Activated CD4-positive, CD25-positive, alpha-beta regulatory T cell treated with anti-CD3 and anti-CD28 coated beads, Interleukin-2, amount 50 U/mL, for 72 hours (primary cell): ENCODE measurements around the gene DEFB114.
"Not testable (repeated sequence)": the region's sequence is repeated elsewhere in the genome, so short reads cannot be mapped to it uniquely, and the experiment has no call there.

Experiments used
- DNase-seq: peaks from one replicate; pipeline ENCODE4 v3.0.0; 2021

The DEFB114 gene

GRCh38 chr6:49964064-49964463 is at the start of gene DEFB114:
DEFB114 (minus strand) TSS chr6:49964164; CDS start chr6:49964105, 59 bp downstream.
- DNase-seq: no peak

- DNase-seq: no peak
Observed at GRCh38 chr6:50007819-50008218, 43.9 kb upstream of the DEFB114 start.

- no peak for DNase-seq
Observed at GRCh38 chr6:50003139-50003538, 39.2 kb upstream of the DEFB114 start.

GRCh38 chr6:49995278-49995677 is 31.3 kb upstream of the DEFB114 start:
- no peak for DNase-seq

- DNase-seq: no peak
Observed at GRCh38 chr6:49988900-49989299, 24.9 kb upstream of the DEFB114 start.

- DNase-seq: no peak
Observed at GRCh38 chr6:49987749-49988148, 23.8 kb upstream of the DEFB114 start.

- no peak for DNase-seq
Observed at GRCh38 chr6:49986551-49986950, 22.6 kb upstream of the DEFB114 start.

GRCh38 chr6:49982046-49982445 is 18.1 kb upstream of the DEFB114 start:
- DNase-seq: no peak

- no peak for DNase-seq
Observed at GRCh38 chr6:49980898-49981297, 16.9 kb upstream of the DEFB114 start.

- no peak for DNase-seq
Observed at GRCh38 chr6:49979584-49979983, 15.6 kb upstream of the DEFB114 start.

GRCh38 chr6:49978332-49979226 is 14.6 kb upstream of the DEFB114 start:
- no peak for DNase-seq

- no peak for DNase-seq
Observed at GRCh38 chr6:49969605-49970004, 5.6 kb upstream of the DEFB114 start, which contains the start of gene DEFB113. DEFB113 (minus strand) TSS chr6:49969625; CDS start chr6:49969625, 0 bp downstream.

GRCh38 chr6:49966823-49967222 is 2.9 kb upstream of the DEFB114 start:
- no peak for DNase-seq

- no peak for DNase-seq
Observed at GRCh38 chr6:49966334-49966733, 2.4 kb upstream of the DEFB114 start.

- DNase-seq: no peak
Observed at GRCh38 chr6:49958180-49958579, 5.8 kb downstream of the DEFB114 start.

- DNase-seq: no peak
Observed at GRCh38 chr6:49955847-49956246, 8.1 kb downstream of the DEFB114 start.

- no peak for DNase-seq
Observed at GRCh38 chr6:49951926-49952325, 12.0 kb downstream of the DEFB114 start.

GRCh38 chr6:49950415-49950751 is 13.6 kb downstream of the DEFB114 start:
- DNase-seq: no peak

- no peak for DNase-seq
Observed at GRCh38 chr6:49949062-49949461, 14.9 kb downstream of the DEFB114 start.

GRCh38 chr6:49946835-49947234 is 17.1 kb downstream of the DEFB114 start:
- no peak for DNase-seq

- not testable (repeated sequence) for DNase-seq
Observed at GRCh38 chr6:49944068-49944467, 19.9 kb downstream of the DEFB114 start.

- no peak for DNase-seq
Observed at GRCh38 chr6:49939993-49940498, 23.9 kb downstream of the DEFB114 start.

- DNase-seq: no peak
Observed at GRCh38 chr6:49937811-49938210, 26.2 kb downstream of the DEFB114 start.

- DNase-seq: no peak
Observed at GRCh38 chr6:49937017-49937416, 26.9 kb downstream of the DEFB114 start.

GRCh38 chr6:49935387-49935786 is 28.6 kb downstream of the DEFB114 start:
- DNase-seq: no peak
